ENCODE data around the gene TXN. TPM values are rescaled to one million over a fixed set of nuclear protein-coding genes. Genes with fewer than 3 reads are reported as not detected.
A peak's percentile ranks its signal among the peaks of the same experiment; 100 is the strongest.

Gene TXN
- total RNA-seq, 2 donors from 2014 or later = 56.9 to 164 TPM

- no peak for TF ChIP-seq POLR2AphosphoS5 (IDR thresholded peaks at IDR 0.05)
- TF ChIP-seq POLR2A (IDR thresholded peaks at IDR 0.05) = no peak
- no peaks in the 10 kb centered on the region for H3K4me1 ChIP-seq (replicated peaks)
- WGBS = 10% methylated on average over 1 of the region's 1 CpG
Measured at GRCh38 chr9:110240198-110240597, 16.1 kb downstream of the TXN start.

DNA sequence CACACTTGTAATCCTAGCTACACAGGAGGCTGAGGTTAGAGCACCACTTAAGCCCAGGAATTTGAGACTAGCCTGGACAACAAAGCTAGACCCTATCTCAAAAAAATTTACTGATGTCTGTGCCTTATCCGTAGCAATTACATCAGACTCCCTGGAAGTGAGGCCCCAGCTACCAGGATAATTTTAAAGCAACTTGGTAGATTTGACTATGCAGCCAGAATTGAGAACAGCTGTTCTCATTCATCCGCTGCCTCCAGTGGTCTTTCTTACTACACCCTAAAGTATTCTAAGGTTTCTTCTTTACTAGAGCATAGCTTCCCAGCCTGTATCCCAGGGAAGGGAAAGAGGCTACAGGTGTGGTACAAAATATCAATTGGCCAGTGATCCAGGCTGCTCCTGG, 28.0 kb downstream of the TXN start:
- H3K27ac ChIP-seq = no peak overlapping the region
- no peak for TF ChIP-seq CTCF (IDR thresholded peaks at IDR 0.05)
- TF ChIP-seq POLR2A (IDR thresholded peaks at IDR 0.05) = no peak
- no peak for TF ChIP-seq POLR2AphosphoS5 (IDR thresholded peaks at IDR 0.05)
- no peaks in the 10 kb centered on the region for H3K27me3 ChIP-seq (replicated peaks; ENCODE audit: insufficient read depth)
- no peaks in the 10 kb centered on the region for H3K9me3 ChIP-seq
- intact Hi-C loops (cut with DNase I) = no loop called here
- H3K4me3 ChIP-seq = no peak overlapping the region
- DNase-seq (ENCODE audit: low spot score) = no peak
- no peaks in the 10 kb centered on the region for H3K36me3 ChIP-seq
- WGBS = 90% methylated on average over 2 of the region's 2 CpGs
- no peaks in the 10 kb centered on the region for H3K4me1 ChIP-seq (replicated peaks)

More at GRCh38 chr9:110240198-110240597, 16.1 kb downstream of the TXN start:
- Histone ChIP-seq H3K27me3 (replicated peaks; ENCODE audit: insufficient read depth) (no peaks in the 10 kb centered on the region), H3K36me3 (no peaks in the 10 kb centered on the region), H3K4me3 (no peak overlapping the region), H3K27ac (no peak overlapping the region), H3K9me3 (no peaks in the 10 kb centered on the region)
- DNase-seq (ENCODE audit: low spot score) = no peak
- intact Hi-C loops (cut with DNase I) = no loop called here

- Histone ChIP-seq H3K27me3 (replicated peaks; ENCODE audit: insufficient read depth) (no peaks in the 10 kb centered on the region), H3K4me1 (replicated peaks) (no peaks in the 10 kb centered on the region), H3K4me3 (no peak overlapping the region), H3K27ac (no peak overlapping the region), H3K9me3 (no peaks in the 10 kb centered on the region), H3K36me3 (no peaks in the 10 kb centered on the region)
- whole genome bisulfite sequencing = 88% methylated on average over 3 of the region's 3 CpGs
- no peak for TF ChIP-seq POLR2A (IDR thresholded peaks at IDR 0.05)
- TF ChIP-seq CTCF (IDR thresholded peaks at IDR 0.05) = no peak
- TF ChIP-seq POLR2AphosphoS5 (IDR thresholded peaks at IDR 0.05) = no peak
- no peak for DNase-seq (ENCODE audit: low spot score)
- intact Hi-C loops (cut with DNase I) = no loop called here
Measured at GRCh38 chr9:110224583-110224982, 31.7 kb downstream of the TXN start.

DNA sequence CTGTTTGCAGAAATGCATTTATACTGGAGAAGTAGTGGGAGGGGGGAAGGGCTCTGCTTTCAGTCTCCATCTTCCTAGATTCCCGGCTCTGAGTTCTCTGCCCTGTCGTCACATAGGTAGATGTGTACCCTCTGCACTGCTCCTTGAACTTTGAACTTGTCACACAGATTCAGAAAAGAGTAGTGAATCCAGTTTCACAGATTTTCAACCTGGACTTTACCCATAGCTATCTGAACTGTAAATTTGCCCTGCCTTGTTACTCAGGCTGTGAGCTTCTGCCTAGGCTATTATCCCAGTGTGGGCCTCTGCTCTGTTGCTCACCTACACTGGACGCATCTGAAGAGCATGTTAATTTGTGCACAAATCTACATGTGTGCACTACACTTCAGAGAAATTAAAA, 35.5 kb downstream of the TXN start:
- H3K27ac ChIP-seq = no peak overlapping the region
- H3K4me3 ChIP-seq = no peak overlapping the region
- intact Hi-C loops (cut with DNase I) = no loop called here
- no peaks in the 10 kb centered on the region for H3K27me3 ChIP-seq (replicated peaks; ENCODE audit: insufficient read depth)
- 92% methylated on average over 3 of the region's 3 CpGs for WGBS
- H3K36me3 ChIP-seq = no peaks in the 10 kb centered on the region
- TF ChIP-seq POLR2AphosphoS5 (IDR thresholded peaks at IDR 0.05) = no peak
- no peak for TF ChIP-seq CTCF (IDR thresholded peaks at IDR 0.05)
- TF ChIP-seq POLR2A (IDR thresholded peaks at IDR 0.05) = no peak
- H3K9me3 ChIP-seq = no peaks in the 10 kb centered on the region
- no peaks in the 10 kb centered on the region for H3K4me1 ChIP-seq (replicated peaks)
- DNase-seq (ENCODE audit: low spot score) = no peak

- H3K27ac ChIP-seq = no peak overlapping the region
- TF ChIP-seq POLR2AphosphoS5 (IDR thresholded peaks at IDR 0.05) (no peak), CTCF (IDR thresholded peaks at IDR 0.05) (peak; percentile 69 to 89 (median 81)), POLR2A (IDR thresholded peaks at IDR 0.05) (no peak)
- intact Hi-C loops (cut with DNase I) = loop anchor here (2.0 to 5.0 kb wide), 3 partner anchors 35 to 645 kb away; no protein-coding TSS in a partner anchor
- no peaks in the 10 kb centered on the region for H3K9me3 ChIP-seq
- no peaks in the 10 kb centered on the region for H3K27me3 ChIP-seq (replicated peaks; ENCODE audit: insufficient read depth)
- peak; percentile 14 for DNase-seq (ENCODE audit: low spot score)
- H3K4me3 ChIP-seq = no peak overlapping the region
- no peaks in the 10 kb centered on the region for H3K4me1 ChIP-seq (replicated peaks)
- H3K36me3 ChIP-seq = no peaks in the 10 kb centered on the region
- WGBS = 26% methylated on average over 10 of the region's 10 CpGs
Measured at GRCh38 chr9:110217656-110218099, 38.6 kb downstream of the TXN start.
